HEK293T (cell line): ENCODE results near the gene XRCC5.

ENCODE experiments used
- ARNT ChIP-seq: fragments of 450-650 bp; IDR thresholded peaks from 2 replicates; pipeline ENCODE4 v1.6.1; 2017; ENCODE audit warnings: mild to moderate bottlenecking
- BHLHE40 ChIP-seq: fragments of 450-650 bp; IDR thresholded peaks from 2 replicates; pipeline ENCODE4 v1.6.1; 2016; ENCODE audit warnings: mild to moderate bottlenecking, moderate library complexity, borderline replicate concordance
- ELF4 ChIP-seq: fragments of 450-650 bp; IDR thresholded peaks from 2 replicates; pipeline ENCODE4 v1.6.1; 2017; ENCODE audit warnings: antibody characterized with exemption
- FOXA1 ChIP-seq: fragments of 450-650 bp; IDR thresholded peaks from 2 replicates; pipeline ENCODE4 v1.6.1; 2016; ENCODE audit warnings: mild to moderate bottlenecking
- FOXK2 ChIP-seq: fragments of 450-650 bp; IDR thresholded peaks from 2 replicates; pipeline ENCODE4 v1.6.1; 2016; ENCODE audit warnings: mild to moderate bottlenecking
- FOXM1 ChIP-seq: fragments of 450-650 bp; IDR thresholded peaks from 2 replicates; pipeline ENCODE4 v1.6.1; 2017; ENCODE audit warnings: mild to moderate bottlenecking, borderline replicate concordance
- HDGF ChIP-seq: fragments of 450-650 bp; IDR thresholded peaks from 2 replicates; pipeline ENCODE4 v1.6.1; 2017; ENCODE audit warnings: antibody characterized with exemption, borderline replicate concordance
- L3MBTL2 ChIP-seq: fragments of 450-650 bp; conservative IDR thresholded peaks from 2 replicates; pipeline ENCODE4 v1.6.1; 2016; ENCODE audit warnings: mild to moderate bottlenecking
- LEF1 ChIP-seq: fragments of 450-650 bp; IDR thresholded peaks from 2 replicates; pipeline ENCODE4 v1.6.1; 2017; ENCODE audit warnings: mild to moderate bottlenecking, borderline replicate concordance
- NFRKB ChIP-seq: fragments of 450-650 bp; IDR thresholded peaks from 2 replicates; pipeline ENCODE4 v1.6.1; 2016; ENCODE audit warnings: mild to moderate bottlenecking, moderate library complexity
- SP1 ChIP-seq: fragments of 450-650 bp; IDR thresholded peaks from 2 replicates; pipeline ENCODE4 v1.6.1; 2017
- SUZ12 ChIP-seq: fragments of 450-650 bp; IDR thresholded peaks from 2 replicates; pipeline ENCODE4 v1.6.1; 2016; ENCODE audit warnings: mild to moderate bottlenecking
- TARDBP ChIP-seq: fragments of 450-650 bp; IDR thresholded peaks from 2 replicates; pipeline ENCODE4 v1.6.1; 2016
- ZNF384 ChIP-seq: fragments of 450-650 bp; IDR thresholded peaks from 2 replicates; pipeline ENCODE4 v1.6.1; 2016

GRCh38 chr2:216164576-216164975, 55.4 kb downstream of the XRCC5 start:
- TF ChIP-seq SUZ12 (no peak), FOXK2 (no peak), NFRKB (no peak), LEF1 (no peak), BHLHE40 (no peak), FOXM1 (no peak), TARDBP (no peak), FOXA1 (no peak), ZNF384 (no peak), ELF4 (no peak), SP1 (no peak), L3MBTL2 (no peak), ARNT (no peak), HDGF (no peak)
